H1 (cell line): ENCODE results near the gene PLEKHG3. TPM values are rescaled to one million over a fixed set of nuclear protein-coding genes. Genes with fewer than 3 reads are reported as not detected.

Source experiments
- ASH2L ChIP-seq: fragments of 200-600, 300-600 bp; sonication (generic); IDR thresholded peaks from one replicate; pipeline ENCODE4 v1.7.1; 2017; ENCODE audit warnings: low read length
- BACH1 ChIP-seq: IDR thresholded peaks from 2 replicates; pipeline ENCODE4 v1.6.1; 2012; ENCODE audit warnings: low read length, improper control_type of control experiment
- CHD2 ChIP-seq: IDR thresholded peaks from 2 replicates; pipeline ENCODE4 v1.6.1; 2012; ENCODE audit warnings: low read length, improper control_type of control experiment
- NRF1 ChIP-seq: IDR thresholded peaks from 2 replicates; pipeline ENCODE4 v1.6.1; 2011; ENCODE audit warnings: mild to moderate bottlenecking, low read depth, low read length, improper control_type of control experiment
- SAP30 ChIP-seq: fragments of 300-600 bp; sonication (generic); IDR thresholded peaks from 2 replicates; pipeline ENCODE4 v1.7.1; 2012; ENCODE audit warnings: low read length, moderate library complexity, mild to moderate bottlenecking, inconsistent platforms; ENCODE audit not compliant: insufficient read depth, insufficient replicate concordance
- polyA plus RNA-seq, 7 experiments: library from polyadenylated mRNA; depleted of rRNA in 3 of 7; stranded (reverse) in 5 of 7; unstranded in 2 of 7; fragments of >200 nt in 5 of 7; fragments of 200-250 nt in 2 of 7; gene quantifications; 1 replicate in 5 of 7; 2 replicates in 1 of 7; 4 replicates in 1 of 7; pipeline versions ENCODE4 v1.2.1 to v1.2.3, GENCODE V29; 2011 to 2013; ENCODE audit warnings: missing spikeins in 2 of 7, mixed read lengths in 2 of 7
- total RNA-seq: library from RNA; stranded (reverse); fragmentation: NEBNext Ultra II Directional; extraction: Animal tissue kit (Norgen Biotek cat#: 25700); gene quantifications from 2 replicates; pipeline ENCODE4 v1.2.1, GENCODE V29; 2021

PLEKHG3 gene
- total and polyA plus RNA-seq, 2 of the 8 experiments (the other 6 are each of a cell fraction or from before 2014, with no cell fraction given) = 43.4 to 90.6 TPM

GRCh38 chr14:64758025-64758521, 53.8 kb downstream of the PLEKHG3 start (continued):
- TF ChIP-seq NRF1 (no peak), ASH2L (no peak), CHD2 (no peak), BACH1 (no peak), SAP30 (no peak)
